Activated naive CD4-positive, alpha-beta T cell treated with anti-CD3 and anti-CD28 coated beads, Interleukin-2, amount 50 U/mL, for 72 hours (primary cell): ENCODE measurements around the gene ZNF83. TPM values are rescaled to one million over a fixed set of nuclear protein-coding genes. Genes with fewer than 3 reads are reported as not detected.
"Not testable (repeated sequence)": the region's sequence is repeated elsewhere in the genome, so short reads cannot be mapped to it uniquely, and the experiment has no call there.

ENCODE experiments used
- ATAC-seq, 2 donors: fragments of 150-1000 bp; cut with Tn5 transposase; 2 replicates each; pipeline ENCODE4 v1.10.0; 2021; ENCODE audit warnings: mild to moderate bottlenecking in 2 of 2, moderate library complexity in 2 of 2
- DNase-seq, 2 donors: peaks; one replicate each; pipeline ENCODE4 v3.0.0; 2021 to 2022; ENCODE audit warnings: low spot score in 2 of 2
- H3K27ac Mint-ChIP-seq, 2 donors: one replicate each; pipeline ENCODE4 v1.8.0; 2022; ENCODE audit warnings: mild to moderate bottlenecking in 2 of 2, mixed read lengths in 2 of 2
- H3K36me3 Mint-ChIP-seq, 2 donors: one replicate each; pipeline ENCODE4 v1.8.0; 2022; ENCODE audit warnings: mixed read lengths in 2 of 2
- H3K9me3 Mint-ChIP-seq, 2 donors: one replicate each; pipeline ENCODE4 v1.8.0; 2022; ENCODE audit warnings: mixed read lengths in 2 of 2
- total RNA-seq, 2 donors: library from RNA; stranded (reverse); gene quantifications; one replicate each; pipeline ENCODE4 v1.2.3, GENCODE V29; 2022

Gene ZNF83
- 10 to 100 TPM; 37.0 to 49.9 TPM for total RNA-seq

DNA sequence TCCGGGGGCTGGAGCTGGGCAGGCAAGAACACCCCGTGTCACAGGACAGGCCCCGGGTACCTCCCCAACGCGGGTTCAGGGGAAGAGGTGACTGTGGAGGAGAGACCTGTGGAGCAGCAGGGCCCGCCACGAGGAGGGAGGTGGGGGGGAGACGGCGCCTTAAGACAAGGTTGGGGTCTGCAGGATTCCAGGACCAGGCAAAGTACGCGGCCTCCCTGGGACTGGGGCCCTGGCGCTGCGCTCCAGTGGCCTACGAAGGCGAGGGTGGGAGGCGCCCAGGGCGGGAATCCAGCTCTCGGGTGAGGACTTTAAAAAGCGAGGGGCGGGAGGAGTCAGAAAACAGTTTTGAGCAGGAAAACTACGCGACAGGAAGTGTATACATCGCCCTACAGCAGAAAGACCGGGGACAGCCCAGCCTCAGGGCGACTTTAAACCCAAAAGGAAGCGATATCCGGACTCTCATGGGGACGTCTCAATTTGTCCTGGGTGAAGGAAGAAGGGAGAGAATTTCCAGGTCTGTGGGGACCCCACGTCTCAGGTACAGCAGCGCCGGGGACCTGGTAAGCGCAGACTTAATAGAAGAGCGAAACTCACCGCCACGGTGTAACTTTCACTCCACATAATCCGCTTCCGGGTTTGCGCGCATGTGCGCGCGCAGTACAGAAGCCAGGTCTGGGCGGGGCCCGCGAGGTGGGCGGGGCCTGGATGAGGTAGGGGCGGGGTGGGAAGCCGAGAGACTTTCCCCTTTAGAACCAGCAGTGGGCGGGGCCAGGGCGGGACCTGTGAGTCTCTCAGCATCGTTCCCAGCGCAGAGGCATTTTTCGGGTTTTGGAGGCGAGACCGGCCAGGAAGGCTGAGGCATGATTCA lies at the start of gene ZNF83:
ZNF83 (minus strand) TSS at position 638 of the 868 bp plus-strand sequence.
- peaks cover 8 to 62% of the 10 kb centered on the region in 2 donors for H3K36me3 Mint-ChIP-seq
- DNase-seq (peak; percentile 87 to 91), ATAC-seq (peak; percentile 96 to 97)
- H3K9me3 Mint-ChIP-seq = peaks cover 13 to 33% of the 10 kb centered on the region in 2 donors
- H3K27ac Mint-ChIP-seq = peak within 1 kb of the TSS; percentile 93 to 99

DNA sequence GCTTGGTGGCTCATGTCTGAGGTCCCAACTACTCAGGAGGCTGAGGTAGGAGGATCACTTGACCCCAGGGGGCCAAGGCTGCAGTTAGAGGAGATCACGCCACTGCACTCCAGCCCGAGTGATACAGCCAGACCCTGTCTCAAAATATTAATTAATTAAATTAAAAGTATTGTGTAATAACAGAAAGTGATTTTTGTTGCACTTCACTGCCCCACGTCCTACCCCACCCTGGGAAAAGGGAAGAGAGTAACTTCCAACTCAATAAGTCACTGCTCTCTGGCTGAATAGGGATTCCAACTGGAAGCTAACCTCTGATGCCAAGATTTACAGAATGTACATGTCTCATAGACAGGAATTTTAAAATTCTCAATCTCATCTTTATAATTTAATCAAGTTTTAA lies 49.5 kb upstream of the ZNF83 start:
- no peak for ATAC-seq
- Mint-ChIP-seq H3K9me3 (no peaks in the 10 kb centered on the region), H3K36me3 (peaks cover 37 to 48% of the 10 kb centered on the region in 2 donors), H3K27ac (no peak overlapping the region)
- DNase-seq = no peak

DNA sequence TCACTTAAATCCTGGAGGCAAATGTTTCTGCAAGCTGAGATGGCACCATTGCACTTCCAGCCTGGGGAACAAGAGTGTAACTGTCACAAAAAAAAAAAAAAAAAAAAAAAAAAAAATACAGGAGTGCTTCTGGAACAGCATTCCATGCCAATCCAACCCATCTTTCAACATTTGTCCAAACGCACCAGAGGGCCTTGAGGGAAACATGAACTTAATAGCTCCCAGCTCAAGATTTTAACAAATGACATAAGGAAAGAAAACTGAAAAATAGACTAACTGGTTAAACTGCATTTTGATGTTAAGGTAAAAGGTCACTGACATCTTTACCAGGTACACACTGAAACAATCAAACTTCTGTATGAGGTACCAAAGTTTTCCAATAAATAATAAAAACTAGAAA lies 47.7 kb upstream of the ZNF83 start:
- DNase-seq = no peak
- Mint-ChIP-seq H3K36me3 (peaks cover 37 to 42% of the 10 kb centered on the region in 2 donors), H3K9me3 (no peaks in the 10 kb centered on the region), H3K27ac (no peak overlapping the region)
- no peak for ATAC-seq

DNA sequence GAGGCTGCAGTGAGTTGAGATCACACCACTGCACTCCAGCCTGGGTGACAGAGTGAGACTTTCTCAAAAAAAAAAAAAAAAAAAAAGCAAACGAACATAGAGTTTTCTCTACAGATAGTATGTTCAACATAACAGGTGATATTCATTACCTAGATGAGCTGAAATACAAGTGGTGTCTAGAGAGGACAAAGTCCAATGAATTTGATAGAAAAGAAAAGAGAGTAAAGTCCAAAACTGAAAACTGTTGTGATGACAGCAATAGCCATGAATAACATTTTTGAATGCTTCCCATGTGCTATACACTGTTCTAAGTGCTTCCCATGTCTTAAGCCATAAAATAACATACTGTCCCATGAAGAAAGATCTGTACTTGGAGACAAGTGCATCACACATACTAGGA lies 43.1 kb upstream of the ZNF83 start:
- peaks cover 37 to 54% of the 10 kb centered on the region in 2 donors for H3K36me3 Mint-ChIP-seq
- H3K27ac Mint-ChIP-seq, DNase-seq, ATAC-seq, H3K9me3 Mint-ChIP-seq: not testable (repeated sequence)

DNA sequence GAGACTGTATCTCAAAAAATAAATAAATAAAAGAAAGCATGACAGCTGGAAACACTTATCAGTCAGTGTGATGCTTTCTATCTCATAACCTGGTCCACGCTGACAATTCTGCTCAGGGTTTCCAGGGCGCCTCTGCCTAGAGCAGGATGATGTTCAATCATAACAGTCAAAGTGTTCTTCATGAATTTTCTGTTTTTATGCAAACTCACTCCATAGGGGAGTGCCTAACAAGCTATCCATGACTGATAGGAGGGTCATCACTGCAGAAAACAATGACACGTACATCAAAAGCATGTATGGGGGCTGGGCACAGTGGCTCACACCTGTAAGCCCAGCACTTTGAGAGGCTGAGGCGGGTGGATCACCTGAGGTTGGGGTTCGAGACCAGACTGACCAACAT lies 41.4 kb upstream of the ZNF83 start:
- DNase-seq = no peak
- H3K27ac Mint-ChIP-seq = peak overlapping the region in 1 of 2 donors; percentile 82
- peaks cover 44 to 60% of the 10 kb centered on the region in 2 donors for H3K36me3 Mint-ChIP-seq
- peaks cover 15% of the 10 kb centered on the region in 2 donors for H3K9me3 Mint-ChIP-seq
- ATAC-seq = no peak

DNA sequence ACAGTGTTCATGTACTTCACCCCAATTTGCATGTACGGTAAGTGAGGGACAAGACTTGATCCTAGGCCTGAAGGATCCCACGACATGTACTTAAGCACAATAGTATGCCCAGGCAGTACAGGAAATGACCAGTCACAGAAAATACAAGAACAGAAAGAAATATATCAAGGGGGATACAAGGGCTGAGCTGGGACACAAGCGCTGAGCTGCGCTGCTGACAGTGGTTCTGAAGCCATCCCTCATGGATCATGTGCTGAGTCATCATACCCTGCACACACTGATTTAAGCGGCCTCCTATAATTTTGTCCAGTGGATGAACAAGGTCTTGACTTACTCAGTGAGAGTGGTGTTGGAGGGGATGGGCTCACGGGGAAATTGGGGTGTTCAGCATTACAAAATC lies 37.1 kb upstream of the ZNF83 start:
- not testable (repeated sequence) for ATAC-seq, DNase-seq
- Mint-ChIP-seq H3K36me3 (peaks cover 42 to 66% of the 10 kb centered on the region in 2 donors), H3K27ac (peak overlapping the region in 1 of 2 donors; percentile 36), H3K9me3 (peaks cover 15 to 16% of the 10 kb centered on the region in 2 donors)

DNA sequence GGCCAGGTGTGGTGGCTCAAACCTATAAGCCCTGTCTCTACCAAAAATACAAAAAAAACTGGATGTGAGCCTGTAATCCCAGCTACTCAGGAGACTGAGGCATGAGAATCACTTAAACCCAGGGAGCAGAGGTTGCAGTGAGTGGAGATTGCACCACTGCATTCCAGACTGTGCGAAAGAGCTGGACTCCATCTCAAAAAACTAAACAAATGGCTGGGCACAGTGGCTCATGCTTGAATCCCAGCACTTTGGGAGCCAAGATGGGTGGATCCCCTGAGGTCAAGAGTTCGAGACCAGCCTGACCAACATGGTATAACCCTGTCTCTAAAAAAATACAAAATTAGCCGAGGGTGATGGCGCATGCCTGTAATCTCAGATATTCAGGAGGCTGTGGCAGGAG lies 34.9 kb upstream of the ZNF83 start:
- DNase-seq (no peak), ATAC-seq (no peak)
- Mint-ChIP-seq H3K27ac (no peak overlapping the region), H3K9me3 (peaks cover 14 to 15% of the 10 kb centered on the region in 2 donors), H3K36me3 (peaks cover 36 to 67% of the 10 kb centered on the region in 2 donors)

DNA sequence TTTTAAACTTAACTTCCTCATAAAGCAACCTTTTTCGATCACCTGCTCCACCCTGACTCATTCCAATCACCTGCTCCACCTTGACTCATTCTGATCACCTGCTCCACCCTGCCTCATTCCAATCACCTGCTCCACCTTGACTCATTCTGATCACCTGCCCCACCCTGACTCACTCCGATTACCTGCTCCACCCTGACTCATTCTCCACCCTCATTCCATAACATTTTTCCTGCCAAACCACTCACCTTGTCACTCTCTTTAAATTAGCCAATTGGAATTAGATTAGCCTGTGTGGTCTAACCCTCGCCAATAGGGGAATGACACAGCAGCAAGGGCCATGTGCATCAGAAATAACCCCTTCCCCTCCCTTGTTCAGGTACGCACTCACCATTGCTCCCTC lies 31.9 kb upstream of the ZNF83 start:
- H3K36me3 Mint-ChIP-seq = peaks cover 23 to 66% of the 10 kb centered on the region in 2 donors
- H3K27ac Mint-ChIP-seq = no peak overlapping the region
- no peak for ATAC-seq
- H3K9me3 Mint-ChIP-seq = peaks cover 1 to 13% of the 10 kb centered on the region in 2 donors
- no peak for DNase-seq

DNA sequence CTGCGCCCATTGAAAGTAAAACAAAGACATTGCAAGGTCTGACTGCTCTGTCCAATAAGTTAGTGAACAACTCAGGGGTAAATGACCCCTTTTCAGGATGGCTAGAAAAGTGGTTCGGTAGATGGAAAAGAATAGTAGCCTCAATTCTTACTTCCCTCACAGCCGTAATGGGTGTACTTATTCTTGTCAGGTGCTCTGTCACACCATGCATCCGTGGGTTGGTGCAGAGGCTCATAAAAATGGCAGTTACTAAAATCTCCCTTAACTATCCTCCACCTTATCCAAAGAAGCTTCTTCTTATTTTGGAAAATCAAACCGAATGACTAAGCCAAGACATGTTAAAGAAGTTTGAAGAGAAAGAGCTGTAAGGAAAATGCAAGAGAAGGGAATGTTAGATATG lies 31.4 kb upstream of the ZNF83 start:
- DNase-seq = no peak
- Mint-ChIP-seq H3K27ac (no peak overlapping the region), H3K9me3 (peaks cover 0 to 10% of the 10 kb centered on the region in 2 donors), H3K36me3 (peaks cover 19 to 63% of the 10 kb centered on the region in 2 donors)
- ATAC-seq = no peak

DNA sequence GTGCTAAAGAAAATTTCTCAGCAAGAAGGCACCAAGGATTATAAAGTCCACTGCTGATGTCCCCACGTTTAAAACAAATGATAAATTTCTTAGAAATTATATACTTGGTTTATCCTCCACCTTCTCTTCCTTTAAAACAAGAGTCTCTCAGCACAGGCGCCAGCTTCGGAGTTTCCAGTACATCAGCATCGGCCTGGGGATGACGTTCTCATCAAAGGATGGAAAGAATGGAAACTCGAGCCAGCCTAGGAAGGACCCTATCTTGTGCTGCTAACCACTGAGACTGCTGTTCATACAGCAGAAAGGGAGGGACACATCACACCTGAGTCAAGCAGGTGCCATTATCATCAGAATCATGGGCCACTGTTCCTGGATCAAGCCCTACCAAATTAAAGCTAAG lies 29.8 kb upstream of the ZNF83 start:
- no peak for ATAC-seq
- H3K36me3 Mint-ChIP-seq = peaks cover 14 to 60% of the 10 kb centered on the region in 2 donors

DNA sequence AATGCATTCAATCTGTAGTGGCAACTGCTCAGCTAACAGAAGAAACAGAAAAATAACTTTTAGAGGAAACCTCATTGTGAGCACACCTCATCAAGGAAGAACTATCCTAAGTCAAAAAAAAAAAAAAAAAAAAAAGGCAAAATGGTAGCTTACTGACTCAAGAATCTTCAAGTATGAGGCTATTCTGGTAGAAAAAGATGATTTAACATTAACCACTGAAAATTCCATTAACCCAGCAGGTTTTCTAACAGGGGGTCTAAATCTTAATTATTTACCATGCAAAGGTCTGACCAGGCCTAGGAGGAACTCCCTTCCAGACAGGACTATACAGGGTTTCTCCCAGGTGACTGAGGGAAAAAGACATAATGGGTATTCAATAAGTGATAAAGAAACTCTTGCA lies 28.4 kb upstream of the ZNF83 start:
- Mint-ChIP-seq H3K36me3 (peaks cover 19 to 71% of the 10 kb centered on the region in 2 donors), H3K27ac (no peak overlapping the region), H3K9me3 (peaks cover 0 to 17% of the 10 kb centered on the region in 2 donors)
- DNase-seq (no peak), ATAC-seq (no peak)

More for the DNA sequence above, 29.8 kb upstream of the ZNF83 start:
- Mint-ChIP-seq H3K27ac (no peak overlapping the region), H3K9me3 (peaks cover 0 to 10% of the 10 kb centered on the region in 2 donors)
- DNase-seq = no peak

DNA sequence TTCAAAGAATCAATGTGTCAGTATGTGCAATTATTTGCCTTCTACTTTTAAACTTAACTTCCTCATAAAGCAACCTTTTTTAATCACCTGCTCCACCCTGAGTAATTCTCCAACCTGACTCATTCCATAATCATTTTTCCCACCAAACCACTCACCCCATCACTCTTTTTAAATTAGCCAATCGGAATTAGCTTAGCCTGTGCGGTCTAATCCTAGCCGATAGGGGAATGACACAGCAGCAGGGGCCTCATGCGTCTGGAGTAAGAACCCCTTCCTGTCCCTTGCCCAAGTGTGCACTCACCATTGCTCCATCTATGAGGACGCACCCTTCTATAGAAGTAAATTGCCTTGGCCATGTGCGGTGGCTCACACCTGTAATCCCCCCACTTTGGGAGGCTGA lies 27.4 kb upstream of the ZNF83 start:
- ATAC-seq (peak in 1 of 2 donors; percentile 29), DNase-seq (no peak)
- peaks cover 0 to 20% of the 10 kb centered on the region in 2 donors for H3K9me3 Mint-ChIP-seq
- H3K36me3 Mint-ChIP-seq = peaks cover 29 to 75% of the 10 kb centered on the region in 2 donors
- no peak overlapping the region for H3K27ac Mint-ChIP-seq

DNA sequence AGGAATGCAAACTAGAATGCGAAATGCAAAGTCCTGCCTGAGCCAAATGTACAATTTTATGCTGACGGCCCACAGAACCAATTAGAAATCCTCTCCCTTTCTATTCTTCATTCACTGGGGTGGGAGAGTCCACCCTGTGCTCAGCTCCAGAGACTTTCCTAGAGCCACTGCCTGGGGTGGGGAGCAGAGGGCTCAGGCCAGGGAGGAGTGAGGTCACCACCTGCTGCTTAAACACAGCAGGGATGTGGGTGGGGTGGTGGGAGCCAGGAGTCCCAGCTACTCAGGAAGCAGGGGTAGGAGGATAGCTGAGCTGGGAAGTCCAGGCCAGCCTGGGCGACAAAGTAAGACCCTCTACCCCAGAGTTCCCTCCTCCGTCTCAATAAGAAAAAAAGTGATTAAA lies 26.9 kb upstream of the ZNF83 start:
- ATAC-seq = no peak
- Mint-ChIP-seq H3K9me3 (peaks cover 0 to 17% of the 10 kb centered on the region in 2 donors), H3K27ac (no peak overlapping the region), H3K36me3 (peaks cover 31 to 75% of the 10 kb centered on the region in 2 donors)
- DNase-seq = no peak

DNA sequence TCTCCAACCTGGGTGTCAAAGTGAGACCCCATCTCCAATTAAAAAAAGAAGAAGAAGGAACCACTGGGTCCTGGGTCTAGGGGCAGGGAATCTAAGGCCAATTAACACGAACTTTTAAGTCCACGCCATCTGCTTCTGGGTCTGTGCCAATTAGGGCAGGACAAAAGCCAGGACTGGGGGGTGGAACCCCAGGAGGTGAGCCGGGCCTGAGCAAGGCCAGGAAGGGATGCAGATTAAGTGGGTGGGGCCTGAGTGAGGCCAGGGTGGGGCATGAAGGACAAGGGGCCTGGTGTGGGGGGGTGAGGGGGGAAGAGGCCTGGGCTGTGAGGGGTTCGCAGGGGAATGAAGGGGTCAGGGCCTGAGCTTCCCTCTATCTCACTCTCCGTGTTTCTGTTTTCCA lies 26.3 kb upstream of the ZNF83 start:
- DNase-seq (no peak), ATAC-seq (no peak)
- Mint-ChIP-seq H3K27ac (no peak overlapping the region), H3K9me3 (peaks cover under 1 to 16% of the 10 kb centered on the region in 2 donors), H3K36me3 (peaks cover 32 to 75% of the 10 kb centered on the region in 2 donors)

DNA sequence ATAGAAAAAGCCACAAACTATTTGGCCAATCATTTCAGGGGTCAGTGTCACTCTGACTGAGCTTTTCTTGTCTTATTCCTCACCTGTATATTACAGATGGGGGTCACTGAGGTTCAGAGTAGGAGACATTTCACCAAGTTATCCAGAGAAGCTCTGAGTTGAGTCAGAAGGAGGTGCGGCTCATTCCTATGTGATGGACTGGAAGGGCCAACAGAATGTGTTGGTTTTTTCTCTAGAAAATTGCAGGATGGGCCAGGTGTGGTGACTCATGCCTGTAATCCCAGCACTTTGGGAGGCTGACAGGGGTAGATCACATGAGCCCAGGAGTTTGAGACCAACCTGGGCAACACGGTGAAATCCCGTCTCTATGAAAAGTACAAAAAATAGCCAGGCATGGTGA lies 24.5 kb upstream of the ZNF83 start:
- Mint-ChIP-seq H3K9me3 (peaks cover 6 to 24% of the 10 kb centered on the region in 2 donors), H3K27ac (no peak overlapping the region), H3K36me3 (peaks cover 50 to 81% of the 10 kb centered on the region in 2 donors)
- no peak for ATAC-seq
- DNase-seq = no peak

DNA sequence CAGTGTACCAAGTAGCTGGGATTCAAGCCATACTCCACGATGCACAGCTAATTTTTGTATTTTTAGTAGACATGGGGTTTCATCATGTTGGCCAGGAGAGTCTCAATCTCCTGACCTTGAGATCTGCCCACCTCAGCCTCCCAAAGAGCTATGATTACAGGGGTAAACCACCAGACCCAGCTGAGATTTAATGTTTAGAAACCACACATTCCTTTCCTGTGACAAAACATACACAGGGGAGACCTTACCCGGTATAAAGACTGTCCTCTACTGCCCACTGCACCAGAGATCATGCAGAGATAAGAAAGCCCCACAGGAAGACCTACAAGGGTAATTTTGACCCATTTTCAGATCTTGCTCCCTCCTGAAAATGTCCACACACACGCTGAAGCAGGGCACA lies 22.8 kb upstream of the ZNF83 start:
- DNase-seq = no peak
- Mint-ChIP-seq H3K9me3 (peaks cover 6 to 25% of the 10 kb centered on the region in 2 donors), H3K27ac (no peak overlapping the region), H3K36me3 (peaks cover 57 to 83% of the 10 kb centered on the region in 2 donors)
- no peak for ATAC-seq

DNA sequence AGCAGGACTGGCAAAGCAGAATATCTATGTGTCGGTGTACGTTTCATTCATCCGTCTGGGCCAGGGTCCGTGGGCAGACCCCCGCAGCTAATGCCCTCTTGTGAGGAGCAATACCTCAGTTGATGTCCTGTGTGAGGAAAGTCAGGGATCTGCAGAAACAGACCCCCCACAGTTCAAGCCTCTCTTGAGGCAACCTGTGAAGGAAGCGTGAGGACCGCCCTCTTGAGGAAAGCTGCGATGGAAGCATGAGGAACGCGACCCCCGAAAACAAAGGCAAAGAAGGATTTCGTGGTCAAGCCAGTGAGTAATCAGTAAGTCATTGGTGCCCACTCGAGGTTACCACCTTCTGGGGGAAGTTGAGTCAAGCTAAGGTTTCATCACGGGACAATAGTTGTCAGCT lies 20.9 kb upstream of the ZNF83 start:
- DNase-seq = no peak
- H3K27ac Mint-ChIP-seq = peak overlapping the region in 1 of 2 donors; percentile 40
- H3K36me3 Mint-ChIP-seq = peaks cover 66 to 85% of the 10 kb centered on the region in 2 donors
- ATAC-seq = peak in 1 of 2 donors; percentile 36
- H3K9me3 Mint-ChIP-seq = peaks cover 11 to 29% of the 10 kb centered on the region in 2 donors
